ENCODE data around the gene NOTCH2.
"Not testable (repeated sequence)": the region's sequence is repeated elsewhere in the genome, so short reads cannot be mapped to it uniquely, and the experiment has no call there.

NOTCH2 gene

DNA sequence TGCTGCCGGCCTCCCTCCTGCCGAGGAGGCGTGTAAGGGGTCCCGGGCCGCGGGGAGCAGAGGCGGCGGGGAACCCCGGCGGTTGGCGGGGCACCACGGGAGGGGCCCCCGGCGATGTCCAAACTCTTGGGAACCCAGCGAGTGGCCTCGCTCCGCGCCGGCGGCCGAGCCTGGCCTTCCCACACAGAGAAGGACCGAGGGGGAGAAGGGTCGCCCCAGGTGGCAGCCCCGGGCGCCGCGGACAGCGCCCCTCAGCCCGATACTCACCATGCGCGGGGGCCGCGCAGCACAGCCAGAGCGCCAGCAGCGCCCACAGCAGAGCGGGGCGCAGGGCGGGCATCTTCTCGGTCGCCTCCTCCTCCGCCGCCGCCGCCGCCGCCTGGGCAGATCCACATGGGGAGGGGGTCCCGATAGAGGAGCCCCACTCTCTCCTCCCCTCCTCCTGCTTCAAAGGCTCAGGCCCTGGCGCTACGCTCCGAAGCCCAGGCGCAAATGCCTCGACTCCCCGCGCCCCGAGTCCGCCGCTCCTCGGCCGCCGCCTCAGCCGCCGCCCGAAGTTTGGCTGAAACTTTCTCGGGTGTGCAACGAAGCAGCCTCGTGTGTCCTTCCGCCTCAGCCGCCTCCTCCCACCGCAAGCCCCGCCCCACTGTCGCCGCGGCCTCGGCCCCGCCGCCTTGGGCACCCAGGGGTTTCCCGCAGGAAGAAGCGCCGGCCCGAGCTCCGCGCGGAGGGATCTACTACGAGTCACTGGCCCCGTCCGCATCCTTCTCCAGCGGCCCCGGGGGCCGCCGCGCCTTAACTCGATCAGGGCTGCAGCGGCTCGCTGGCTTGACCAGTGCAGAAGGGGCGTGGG, at the start of gene NOTCH2:
Gene NOTCH2 (minus strand): TSS at position 596 of the 853 bp plus-strand sequence. CDS start 256 bp downstream, at position 340.
- DNase-seq: peak; percentile 73 to 82

DNA sequence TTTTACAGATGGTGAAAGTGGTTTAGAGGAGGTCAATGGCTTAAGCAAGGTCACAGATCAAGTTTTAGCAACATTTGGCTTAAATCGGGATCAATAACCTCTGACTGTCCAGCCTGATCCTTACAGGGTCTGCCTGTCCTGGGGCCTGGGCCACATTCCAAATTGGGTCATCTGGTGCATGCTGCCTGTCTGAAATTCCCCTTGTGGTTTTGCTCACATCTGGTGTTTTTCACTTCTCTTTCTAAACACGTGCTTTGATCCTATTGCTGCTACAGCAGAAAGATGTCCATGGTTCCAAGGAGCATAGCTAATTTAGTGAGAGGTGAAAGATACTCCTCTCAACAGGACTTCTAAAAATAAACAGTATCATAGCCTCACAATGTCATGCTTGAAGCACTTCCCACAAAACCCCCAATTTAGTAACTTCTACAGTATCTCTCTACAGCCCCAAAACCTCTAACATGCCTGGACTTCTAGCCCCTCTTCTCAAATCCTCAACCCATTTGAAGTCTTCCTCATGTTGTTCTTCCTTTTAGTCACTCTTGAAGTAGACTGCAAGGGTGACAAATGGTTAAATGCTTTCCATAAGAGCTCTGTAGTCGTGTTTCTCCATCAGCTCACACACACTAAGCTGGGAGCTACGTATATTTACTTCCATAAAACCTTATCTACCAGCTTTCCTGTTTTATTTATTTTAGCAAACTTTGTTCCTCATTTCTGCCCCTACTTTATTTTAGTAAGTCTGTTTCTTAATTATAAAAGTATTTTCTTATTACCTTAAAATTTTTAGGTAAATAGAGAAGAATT, 48.1 kb upstream of the NOTCH2 start:
- DNase-seq: not testable (repeated sequence)

DNA sequence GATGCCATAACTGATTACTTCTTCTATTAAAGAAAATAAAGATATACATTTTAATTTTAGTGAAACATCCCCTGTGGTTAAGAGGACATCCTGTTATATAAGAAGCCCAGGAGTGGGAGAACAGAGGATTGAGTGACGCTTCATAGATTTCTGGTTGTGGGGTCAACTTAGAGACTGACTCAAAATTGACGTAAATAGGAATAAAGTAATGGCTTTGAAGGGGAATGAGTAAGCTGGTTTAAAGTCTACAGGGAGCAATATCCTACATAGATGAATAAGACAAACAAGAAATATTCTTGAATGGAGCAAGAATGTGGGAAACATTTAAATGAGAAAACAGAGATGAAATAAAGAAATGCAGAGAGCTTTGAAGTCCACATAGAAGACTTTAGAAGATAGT, 46.6 kb upstream of the NOTCH2 start:
- DNase-seq: not testable (repeated sequence)

DNA sequence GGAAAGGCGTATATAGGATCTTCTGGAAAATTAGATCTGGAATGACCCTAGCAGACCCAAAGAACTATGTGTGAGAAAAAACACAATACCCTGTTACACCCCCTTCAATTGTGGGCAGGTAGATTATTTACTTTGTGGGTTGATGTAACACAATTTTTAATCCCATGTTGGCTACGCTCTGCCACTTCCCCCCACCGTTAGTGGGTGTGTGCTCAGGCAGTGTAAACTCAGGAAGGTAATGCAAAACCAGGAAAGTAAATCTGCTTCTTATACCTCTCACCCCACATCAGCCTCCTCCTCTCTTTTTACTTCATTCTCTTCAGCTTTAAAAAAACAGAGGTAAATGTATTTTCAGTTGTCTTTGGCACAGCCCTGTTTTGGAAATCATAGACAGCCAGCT, 43.7 kb upstream of the NOTCH2 start:
- DNase-seq: not testable (repeated sequence)

DNA sequence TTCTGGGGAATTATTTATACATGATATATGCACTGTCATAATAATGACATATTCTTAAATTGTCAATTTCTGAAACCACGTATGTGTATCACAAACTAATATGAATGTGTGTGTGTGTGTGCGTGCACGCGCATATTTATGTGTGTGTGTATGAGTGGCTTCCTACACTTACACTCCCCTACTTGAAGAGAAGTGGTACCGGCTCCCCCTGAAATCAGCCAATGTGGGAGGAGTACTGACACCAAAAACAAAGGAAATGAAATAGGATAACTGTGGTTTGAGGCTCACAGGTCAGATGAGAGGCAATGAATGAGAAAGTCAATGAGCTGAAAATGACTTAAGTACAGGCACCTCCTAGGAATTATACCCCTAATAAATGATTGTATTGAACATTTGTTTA, 42.8 kb upstream of the NOTCH2 start:
- not testable (repeated sequence) for DNase-seq

DNA sequence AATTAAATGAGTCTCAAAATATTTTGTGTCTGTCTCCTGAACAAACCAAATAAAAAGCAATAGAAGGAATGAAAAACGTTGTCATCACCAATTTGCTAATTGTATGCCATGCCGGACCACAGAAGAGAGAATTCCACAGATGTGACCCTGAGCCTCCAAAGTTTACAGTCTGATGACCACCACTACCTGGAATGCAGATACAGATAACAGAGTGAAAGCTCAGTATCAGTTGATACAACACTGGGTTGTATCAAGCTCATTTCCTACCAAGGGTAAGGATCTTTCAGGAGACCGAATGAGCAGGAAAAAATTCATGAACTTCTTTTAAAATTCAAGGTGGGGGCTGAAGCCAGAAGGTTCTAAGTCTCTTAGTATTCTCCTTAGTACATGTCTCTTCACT, 42.3 kb upstream of the NOTCH2 start:
- DNase-seq: not testable (repeated sequence)

DNA sequence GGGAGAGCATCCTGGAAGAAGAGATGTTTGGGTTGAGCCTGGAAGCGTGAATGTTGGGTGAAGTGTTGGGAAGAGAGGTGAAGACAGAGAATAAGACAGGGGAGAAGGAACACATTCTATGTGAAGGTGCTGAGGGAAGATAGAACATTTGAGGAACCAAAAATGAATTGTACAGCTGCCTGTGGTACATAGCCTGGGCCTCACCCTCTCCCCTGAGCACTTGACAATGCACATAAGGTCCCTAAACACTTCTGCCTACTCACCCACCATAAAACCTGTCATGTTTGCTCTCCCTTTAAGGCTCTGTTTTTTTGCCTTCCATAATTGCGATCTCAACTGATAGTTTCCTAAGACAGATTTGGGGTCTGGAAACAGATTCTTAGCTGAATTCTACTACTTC, 41.5 kb upstream of the NOTCH2 start:
- DNase-seq: not testable (repeated sequence)

DNA sequence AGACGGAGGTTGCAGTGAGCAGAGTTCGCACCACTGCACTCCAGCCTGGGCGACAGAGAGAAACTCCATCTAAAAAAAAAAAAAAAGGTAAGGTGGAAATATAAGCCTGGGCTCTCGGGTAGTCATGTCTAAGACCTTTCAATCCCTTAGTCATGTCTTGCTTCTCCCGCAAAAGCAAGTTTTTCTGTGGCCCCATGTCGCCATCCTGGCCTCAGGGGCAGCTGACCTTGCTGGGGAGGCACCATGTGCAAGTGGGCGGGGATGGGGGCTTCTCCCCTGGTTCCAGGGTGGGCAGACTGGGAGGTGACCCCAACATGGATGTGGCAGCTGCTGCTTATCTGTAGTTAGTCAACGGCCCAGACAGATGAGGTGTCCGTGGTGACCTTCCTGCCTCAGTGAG, 40.2 kb upstream of the NOTCH2 start:
- not testable (repeated sequence) for DNase-seq

DNA sequence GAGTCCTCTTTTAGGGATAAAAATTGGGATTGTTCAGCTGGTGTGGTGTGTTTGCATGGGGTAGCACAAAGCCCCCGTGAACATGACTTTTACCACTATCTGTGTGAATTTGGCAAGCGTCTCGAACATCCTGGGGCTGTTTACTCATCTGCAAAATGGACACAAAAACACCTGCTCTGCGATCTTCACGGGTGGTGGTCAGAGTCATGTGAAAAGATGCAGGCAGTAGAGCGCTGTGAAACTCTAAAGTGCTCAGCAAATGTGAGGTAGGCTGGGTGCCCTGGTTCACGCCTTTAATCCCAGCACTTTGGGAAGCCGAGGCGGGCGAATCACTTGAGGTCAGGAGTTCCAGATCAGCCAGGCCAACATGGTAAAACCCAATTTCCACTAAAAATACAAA, 39.7 kb upstream of the NOTCH2 start:
- not testable (repeated sequence) for DNase-seq

DNA sequence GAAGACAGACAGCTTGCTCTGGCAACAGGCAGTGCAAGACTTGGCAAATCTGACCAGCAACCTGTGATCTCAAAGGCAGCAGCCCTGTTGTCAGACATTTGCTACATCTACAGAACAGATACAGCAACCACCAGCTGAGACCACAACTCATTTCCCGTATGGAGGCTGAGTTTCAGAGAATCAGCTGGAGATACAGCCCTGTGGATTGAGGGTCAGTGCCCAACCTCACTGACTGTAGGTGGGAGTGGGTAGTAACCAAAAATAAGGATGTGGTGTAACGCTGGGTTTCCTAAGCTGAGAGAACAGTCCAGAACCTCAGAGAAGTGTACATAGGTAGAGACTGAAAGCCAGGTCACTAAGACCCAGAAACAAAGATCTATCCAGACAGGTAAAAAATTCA, 35.8 kb upstream of the NOTCH2 start:
- DNase-seq: not testable (repeated sequence)

DNA sequence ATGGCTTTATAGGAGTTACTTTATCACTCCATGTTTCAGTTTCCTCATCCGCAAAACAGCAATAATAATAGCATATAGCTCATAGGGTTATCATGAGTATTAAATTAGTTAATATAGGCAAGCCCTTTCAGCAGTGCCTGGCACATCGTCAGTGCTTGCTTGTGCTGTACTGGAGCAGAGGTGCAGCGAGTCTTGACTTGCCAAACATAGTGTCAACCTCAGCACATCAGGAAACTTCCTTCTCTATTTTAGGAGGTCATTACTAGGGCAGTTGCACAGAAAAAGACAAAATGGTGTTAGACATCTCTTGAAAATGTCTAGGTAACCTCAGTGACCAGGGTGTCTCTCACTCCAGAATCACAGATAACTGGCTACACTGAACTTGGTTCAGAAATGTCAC, 34.3 kb upstream of the NOTCH2 start:
- DNase-seq: not testable (repeated sequence)

DNA sequence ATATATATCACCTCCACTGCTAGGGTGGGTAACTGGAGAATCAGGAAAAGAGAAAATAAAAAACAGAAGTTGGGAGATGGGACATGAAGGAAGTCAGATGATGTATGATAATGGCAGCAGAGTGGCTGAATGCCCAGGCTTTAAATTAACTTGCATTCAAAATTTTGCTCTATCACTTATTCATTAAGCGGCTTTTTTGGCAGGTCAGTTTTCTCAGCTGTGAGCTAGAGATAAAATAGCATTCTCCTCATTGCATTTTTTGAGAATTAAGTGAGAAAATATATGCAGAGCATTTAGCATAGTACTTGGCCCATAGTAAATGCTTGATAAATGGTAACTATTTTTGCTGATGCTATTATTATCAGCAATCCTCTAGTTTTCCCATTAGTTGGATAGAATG, 32.1 kb upstream of the NOTCH2 start:
- not testable (repeated sequence) for DNase-seq

DNA sequence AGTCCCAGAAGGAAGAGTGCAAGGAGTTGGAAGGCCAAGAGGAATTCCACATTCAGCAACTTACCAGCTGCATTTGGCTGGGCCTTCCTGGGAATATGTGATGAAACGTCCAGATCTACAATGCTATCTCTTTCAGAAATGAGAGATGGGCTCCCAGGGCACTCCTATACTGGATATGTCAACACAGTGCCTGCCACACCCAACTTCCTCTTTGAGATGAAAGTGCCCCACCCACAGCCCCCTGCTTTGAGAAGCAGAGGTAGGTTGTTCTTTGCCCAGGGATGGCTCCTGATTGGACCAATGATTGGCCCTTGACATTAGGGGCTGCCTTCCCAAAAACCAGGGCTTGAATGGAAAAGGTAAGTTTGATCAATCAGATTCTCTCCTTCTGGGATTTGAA, 31.1 kb upstream of the NOTCH2 start:
- not testable (repeated sequence) for DNase-seq

DNA sequence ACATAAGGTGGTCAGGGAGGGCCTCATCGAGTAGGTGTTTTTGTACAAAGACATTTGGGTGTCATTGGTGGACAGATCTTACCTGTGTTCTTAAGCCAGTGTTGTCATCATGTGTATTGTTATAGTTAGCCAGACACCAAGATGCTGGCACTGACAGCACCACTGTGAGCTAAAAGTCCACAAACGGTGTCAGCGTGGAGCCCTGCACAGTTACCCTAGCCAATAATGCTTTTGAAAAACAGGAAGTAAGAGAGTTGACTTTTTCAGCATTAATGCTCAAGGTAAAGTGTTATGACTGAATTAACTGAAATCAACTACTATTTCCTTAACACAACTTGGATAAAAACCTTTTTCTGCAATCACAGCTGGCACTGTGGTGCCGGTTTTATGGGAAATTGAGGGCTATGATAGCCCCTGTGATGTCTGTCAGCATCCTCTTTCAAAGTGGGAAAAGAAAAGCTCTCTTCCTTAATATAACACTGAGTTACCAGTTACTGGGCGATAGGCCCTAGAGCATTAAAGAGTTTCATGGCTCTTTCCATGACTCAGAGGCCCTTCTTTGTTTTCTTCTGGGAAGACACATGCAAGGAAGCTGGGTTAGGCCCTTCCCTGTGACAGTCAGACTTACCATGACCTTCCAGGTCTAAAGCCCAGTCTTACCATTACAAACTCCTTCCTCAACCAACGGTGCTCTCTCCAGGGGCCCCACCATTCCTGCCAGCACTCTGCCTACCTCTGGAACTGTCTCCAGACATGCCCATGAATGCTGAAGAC, 29.7 kb upstream of the NOTCH2 start:
- not testable (repeated sequence) for DNase-seq

DNA sequence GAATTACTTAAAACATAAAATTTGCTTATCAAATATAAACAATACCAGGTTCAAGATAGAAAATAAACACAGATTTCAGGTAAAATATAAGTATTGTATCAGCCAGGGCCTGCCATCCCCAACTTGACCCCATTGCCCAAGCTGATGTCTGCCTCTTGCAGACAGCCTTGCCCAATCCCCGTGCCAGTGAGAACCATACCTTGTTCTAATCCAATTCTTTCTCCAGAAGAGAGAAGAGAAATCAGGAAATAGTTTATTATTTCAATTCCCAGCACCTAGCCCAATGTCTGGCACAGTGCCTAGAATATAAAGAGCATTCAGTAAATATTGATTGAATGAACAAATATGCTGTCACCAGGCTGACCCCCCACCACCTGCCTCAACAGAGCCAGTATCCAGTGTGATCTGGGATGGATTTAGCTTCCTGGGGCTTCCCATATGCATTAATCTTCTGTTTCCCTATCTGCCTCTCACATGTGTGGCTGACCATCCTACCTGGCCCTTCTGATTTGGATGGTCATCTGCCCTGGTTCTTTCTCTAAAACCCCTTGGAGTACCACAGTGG, 27.6 kb upstream of the NOTCH2 start:
- DNase-seq: not testable (repeated sequence)

DNA sequence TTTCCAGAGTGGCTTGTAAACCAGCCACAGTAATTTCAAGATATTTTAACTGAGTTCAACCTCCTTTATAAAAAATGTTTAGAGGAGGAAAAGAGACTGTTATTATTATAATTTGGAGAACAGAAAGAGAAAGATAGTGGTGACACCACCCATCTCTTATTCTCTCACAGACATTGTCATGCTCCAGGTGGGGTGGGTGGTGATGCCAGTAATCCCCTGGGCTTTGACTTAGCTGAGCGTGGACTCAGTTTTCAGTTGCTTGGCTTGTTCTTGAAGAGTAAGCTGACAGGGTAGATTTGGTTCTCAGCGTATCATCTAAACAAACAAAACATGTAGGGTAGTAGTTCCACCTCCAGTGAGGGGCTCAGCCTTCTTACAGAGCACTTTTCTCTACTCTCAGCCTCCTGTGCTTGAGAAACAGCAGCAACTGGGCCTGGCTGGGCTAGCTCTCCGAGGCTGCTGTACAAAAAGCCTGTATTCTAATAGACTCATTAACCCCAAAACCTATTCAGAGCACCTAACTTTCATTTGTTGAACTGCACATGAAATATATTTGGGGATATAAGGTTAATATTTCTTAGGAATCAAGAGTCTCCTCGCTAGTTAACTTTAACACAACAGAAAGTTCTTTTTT, 24.2 kb upstream of the NOTCH2 start:
- DNase-seq: not testable (repeated sequence)

DNA sequence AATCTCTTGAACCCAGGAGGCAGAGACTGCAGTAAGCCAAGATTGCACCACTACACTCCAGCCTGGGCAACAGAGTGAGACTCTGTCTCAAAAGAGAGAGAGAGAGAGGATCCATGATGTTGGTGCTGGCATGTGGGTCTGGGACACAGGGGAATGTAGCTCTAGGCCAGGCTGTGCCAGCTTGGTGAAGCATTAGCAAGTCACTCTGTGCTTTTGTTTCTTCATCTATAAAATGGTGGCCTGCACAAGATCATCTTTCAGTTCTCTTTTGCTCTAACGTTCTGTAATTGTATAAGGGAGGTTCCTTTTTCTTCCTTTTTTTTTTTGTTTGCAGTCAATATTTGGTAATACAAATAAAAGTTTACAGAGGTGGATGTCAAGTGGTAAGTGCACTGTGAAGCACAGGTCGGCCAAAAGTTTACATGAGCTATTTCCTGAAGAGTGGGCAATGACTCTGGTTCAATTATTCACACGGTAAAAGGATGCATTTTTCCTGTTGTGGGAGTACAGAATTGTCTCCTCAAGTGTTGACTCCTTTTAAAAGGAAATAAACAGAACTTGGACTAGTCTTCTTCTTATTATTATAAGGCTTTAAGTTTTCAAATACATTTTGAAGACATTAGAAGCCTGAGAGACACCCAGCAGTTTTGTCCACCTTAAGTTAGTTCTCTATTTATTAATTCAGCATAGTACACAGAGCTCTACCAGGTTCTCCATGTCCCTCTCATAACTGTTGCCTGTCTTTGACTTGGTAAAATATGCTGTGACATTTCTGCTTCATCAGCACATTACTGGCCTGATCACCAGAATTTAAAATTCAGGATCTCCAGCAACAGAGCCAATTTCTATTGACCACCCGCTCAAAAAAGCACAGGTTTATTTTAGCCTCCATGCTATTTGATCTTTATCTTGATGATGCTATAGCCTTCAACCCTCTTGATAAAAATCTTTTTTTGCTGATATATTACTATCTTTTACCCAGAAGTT, 23.1 kb upstream of the NOTCH2 start:
- not testable (repeated sequence) for DNase-seq

DNA sequence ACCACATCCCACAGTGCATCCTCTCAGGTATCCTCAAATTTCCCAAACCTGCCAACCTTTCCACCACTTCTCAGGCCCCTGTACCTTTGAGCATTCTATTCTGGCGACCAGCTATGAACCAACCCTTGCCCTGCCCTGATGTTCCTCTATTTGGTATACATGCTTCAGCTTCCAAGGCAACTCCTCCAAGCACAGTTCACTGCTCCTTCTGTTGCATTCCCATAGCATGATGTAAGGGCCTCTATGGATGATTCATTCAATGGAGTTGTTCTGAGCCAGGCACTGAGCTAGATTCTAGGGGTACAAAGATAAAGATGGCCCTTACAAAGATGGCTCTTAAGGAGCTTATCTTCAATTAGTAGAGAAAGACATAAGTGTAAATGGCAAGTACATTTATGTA, 21.4 kb upstream of the NOTCH2 start:
- DNase-seq: not testable (repeated sequence)

DNA sequence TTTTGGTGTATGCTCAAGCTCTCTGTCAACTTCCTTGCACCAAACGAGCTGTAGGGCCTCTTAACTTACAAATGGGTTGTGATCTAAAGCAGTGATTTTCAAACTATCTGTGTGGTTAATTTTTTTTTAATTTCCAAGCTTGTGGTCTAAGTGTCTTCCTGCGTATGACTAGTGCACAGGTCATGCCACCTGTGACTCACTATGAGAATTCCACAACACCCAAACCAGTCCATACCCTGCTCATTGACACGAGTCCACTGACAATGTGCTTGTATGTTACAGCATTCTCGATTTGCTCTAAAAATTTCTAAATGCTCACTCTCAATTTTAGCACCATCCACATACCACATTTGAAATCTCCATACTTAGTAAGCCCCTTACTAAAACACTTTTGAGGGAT, 18.5 kb upstream of the NOTCH2 start:
- peak; percentile 40 to 48 for DNase-seq

DNA sequence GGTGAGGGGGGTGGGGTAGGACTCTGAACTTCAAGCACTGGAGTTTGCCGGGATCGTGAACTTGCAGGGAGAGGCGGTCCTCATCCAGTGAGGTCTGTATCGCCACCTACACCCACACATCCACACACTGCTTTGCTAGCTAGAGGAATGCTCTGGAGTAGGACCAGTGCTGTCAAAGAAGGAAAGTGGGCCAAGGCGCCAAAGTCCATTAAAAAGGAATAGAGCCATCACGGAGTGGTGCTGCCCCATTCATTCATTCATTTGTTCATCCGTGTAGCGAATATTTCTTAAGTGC, 405 bp upstream of the NOTCH2 start:
- DNase-seq: not testable (repeated sequence)

DNA sequence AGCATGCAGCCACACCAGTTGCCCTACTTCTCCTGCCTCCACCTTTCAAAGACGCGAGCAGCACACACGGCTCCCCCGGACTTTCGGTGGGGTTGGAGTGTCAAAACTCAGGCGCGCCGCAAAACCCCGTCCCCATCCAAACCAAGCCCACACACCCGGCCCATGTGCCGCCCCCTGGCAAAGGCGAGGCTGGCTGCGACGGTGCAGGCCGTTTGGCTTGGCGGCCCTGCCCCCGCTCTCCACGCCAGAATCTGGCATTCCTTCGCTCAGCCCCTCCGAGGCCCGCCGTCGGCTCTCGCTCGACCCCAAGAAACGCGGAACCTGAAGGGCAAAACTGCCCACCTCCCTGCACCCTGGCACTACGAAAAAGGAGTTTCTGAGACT, 787 bp downstream of the NOTCH2 start:
- DNase-seq: peak; percentile 25 to 29

Data from activated T-cell treated with anti-CD3 and anti-CD28 coated beads, Interleukin-2, amount 50 U/mL, for 48 hours (primary cell).